H9 (cell line): ENCODE measurements around the gene SYNPO2. TPM values are rescaled to one million over a fixed set of nuclear protein-coding genes. Genes with fewer than 3 reads are reported as not detected.

ENCODE experiments used
- DNase-seq: peaks from one replicate; pipeline ENCODE4 v3.0.0-alpha.2; 2017
- H2AFZ ChIP-seq: one replicate; pipeline ENCODE4 v1.6.1; 2013; ENCODE audit warnings: mild to moderate bottlenecking, low read length, control low read depth, moderate library complexity
- H2AK5ac ChIP-seq: 2 replicates; pipeline ENCODE4 v1.6.1; 2013; ENCODE audit warnings: low read length, control low read depth, mixed read lengths; ENCODE audit not compliant: insufficient read length
- H2BK120ac ChIP-seq: one replicate; pipeline ENCODE4 v1.6.1; 2013; ENCODE audit warnings: low read depth, mild to moderate bottlenecking, low read length, control low read depth, inconsistent platforms; ENCODE audit not compliant: poor library complexity, severe bottlenecking
- H2BK12ac ChIP-seq: 2 replicates; pipeline ENCODE4 v1.6.1; 2013; ENCODE audit warnings: low read length, control low read depth, mixed read lengths, low read depth; ENCODE audit not compliant: insufficient read length
- H2BK15ac ChIP-seq: 2 replicates; pipeline ENCODE4 v1.6.1; 2013; ENCODE audit warnings: low read depth, low read length, control low read depth
- H2BK20ac ChIP-seq: one replicate; pipeline ENCODE4 v1.6.1; 2013; ENCODE audit warnings: low read depth, mild to moderate bottlenecking, low read length, control low read depth, inconsistent platforms; ENCODE audit not compliant: poor library complexity, severe bottlenecking
- H2BK5ac ChIP-seq: 2 replicates; pipeline ENCODE4 v1.6.1; 2013; ENCODE audit warnings: low read length, control low read depth, mixed read lengths; ENCODE audit not compliant: insufficient read length
- H3K14ac ChIP-seq: 2 replicates; pipeline ENCODE4 v1.6.1; 2013; ENCODE audit warnings: low read length, control low read depth; ENCODE audit not compliant: insufficient read depth
- H3K18ac ChIP-seq: 2 replicates; pipeline ENCODE4 v1.6.1; 2013; ENCODE audit warnings: low read depth, mild to moderate bottlenecking, mixed read lengths, low read length, control low read depth; ENCODE audit not compliant: insufficient read length
- H3K23ac ChIP-seq: 2 replicates; pipeline ENCODE4 v1.6.1; 2013; ENCODE audit warnings: low read length, control low read depth, mixed read lengths, low read depth; ENCODE audit not compliant: insufficient read length
- H3K23me2 ChIP-seq: 2 replicates; pipeline ENCODE4 v1.6.1; 2013; ENCODE audit warnings: low read depth, mild to moderate bottlenecking, mixed read lengths, low read length, control low read depth; ENCODE audit not compliant: insufficient read length, poor library complexity, severe bottlenecking
- H3K27ac ChIP-seq: 2 replicates; pipeline ENCODE4 v1.5.1; 2013; ENCODE audit warnings: low read length, control low read depth, mixed read lengths, low read depth; ENCODE audit not compliant: insufficient read length
- H3K27me3 ChIP-seq: 2 replicates; pipeline ENCODE4 v1.6.1; 2013; ENCODE audit warnings: low read length, control low read depth, inconsistent platforms; ENCODE audit not compliant: insufficient read depth
- H3K4ac ChIP-seq: 2 replicates; pipeline ENCODE4 v1.6.1; 2013; ENCODE audit warnings: low read depth, mild to moderate bottlenecking, control low read depth, inconsistent platforms, low read length, moderate library complexity
- H3K4me1 ChIP-seq: 2 replicates; pipeline ENCODE4 v1.6.1; 2013; ENCODE audit warnings: low read length, control low read depth, inconsistent platforms; ENCODE audit not compliant: insufficient read depth
- H3K4me2 ChIP-seq: 2 replicates; pipeline ENCODE4 v1.6.1; 2013; ENCODE audit warnings: low read length, control low read depth, mixed read lengths; ENCODE audit not compliant: insufficient read length, insufficient read depth
- H3K56ac ChIP-seq: 2 replicates; pipeline ENCODE4 v1.6.1; 2013; ENCODE audit warnings: low read depth, mild to moderate bottlenecking, mixed read lengths, low read length, control low read depth; ENCODE audit not compliant: insufficient read length
- H3K79me1 ChIP-seq: 2 replicates; pipeline ENCODE4 v1.6.1; 2013; ENCODE audit warnings: low read depth, mild to moderate bottlenecking, moderate library complexity, low read length, control low read depth, inconsistent platforms; ENCODE audit not compliant: insufficient read depth, poor library complexity, severe bottlenecking
- H3K79me2 ChIP-seq: 2 replicates; pipeline ENCODE4 v1.6.1; 2013; ENCODE audit warnings: low read length, control low read depth, inconsistent platforms; ENCODE audit not compliant: insufficient read depth
- H3K9ac ChIP-seq: 2 replicates; pipeline ENCODE4 v1.6.1; 2013; ENCODE audit warnings: low read length, control low read depth, mixed read lengths; ENCODE audit not compliant: insufficient read length; ENCODE audit errors: extremely low read depth
- H3K9me3 ChIP-seq: one replicate; pipeline ENCODE4 v1.6.1; 2013; ENCODE audit warnings: low read depth, low read length, inconsistent platforms; ENCODE audit not compliant: control insufficient read depth
- H3T11ph ChIP-seq: one replicate; pipeline ENCODE4 v1.6.1; 2013; ENCODE audit warnings: mild to moderate bottlenecking, low read length, control low read depth, inconsistent platforms
- H4K20me1 ChIP-seq: one replicate; pipeline ENCODE4 v1.6.1; 2013; ENCODE audit not compliant: control insufficient read depth, insufficient read length, insufficient read depth
- H4K5ac ChIP-seq: 2 replicates; pipeline ENCODE4 v1.6.1; 2013; ENCODE audit warnings: low read depth, mild to moderate bottlenecking, mixed read lengths, low read length, control low read depth; ENCODE audit not compliant: insufficient read length
- H4K8ac ChIP-seq: replicated peaks from 2 replicates; pipeline ENCODE4 v1.6.1; 2013; ENCODE audit warnings: low read length, control low read depth, mixed read lengths, low read depth; ENCODE audit not compliant: insufficient read length
- H4K91ac ChIP-seq: 2 replicates; pipeline ENCODE4 v1.6.1; 2013; ENCODE audit warnings: low read depth, mild to moderate bottlenecking, moderate library complexity, mixed read lengths, low read length, control low read depth; ENCODE audit not compliant: insufficient read length
- H3K27ac Mint-ChIP-seq, 3 experiments: 2 replicates in 2 of 3; 3 replicates in 1 of 3; pipeline ENCODE4 v1.8.0; 2020 to 2021; ENCODE audit warnings: mixed read lengths in 3 of 3, mild to moderate bottlenecking in 1 of 3, moderate library complexity in 1 of 3
- H3K27me3 Mint-ChIP-seq: 2 replicates; pipeline ENCODE4 v1.8.0; 2021; ENCODE audit warnings: low read depth, mild to moderate bottlenecking, moderate library complexity, mixed read lengths
- H3K36me3 Mint-ChIP-seq, 3 experiments: 2 replicates in 2 of 3; 3 replicates in 1 of 3; pipeline ENCODE4 v1.8.0; 2020 to 2021; ENCODE audit warnings: low read depth in 3 of 3, mixed read lengths in 3 of 3; ENCODE audit not compliant: insufficient read depth in 1 of 3
- H3K4me1 Mint-ChIP-seq, 2 experiments: 2 replicates each; pipeline ENCODE4 v1.8.0; 2020; ENCODE audit warnings: mixed read lengths in 2 of 2
- H3K4me3 Mint-ChIP-seq, 2 experiments: 2 replicates in 1 of 2; 3 replicates in 1 of 2; pipeline ENCODE4 v1.8.0; 2020 to 2021; ENCODE audit warnings: mild to moderate bottlenecking in 2 of 2, mixed read lengths in 2 of 2, moderate library complexity in 1 of 2
- H3K9me3 Mint-ChIP-seq, 2 experiments: 2 replicates in 1 of 2; 3 replicates in 1 of 2; pipeline ENCODE4 v1.8.0; 2020; ENCODE audit warnings: mild to moderate bottlenecking in 2 of 2, mixed read lengths in 2 of 2, moderate library complexity in 1 of 2
- WGBS: extraction: QIAGEN DNeasy Blood & Tissue Kit; methylation state at CpG from one replicate; pipeline ENCODE4 v1.1.7; 2013; ENCODE audit warnings: missing lambda C conversion rate, low lambda C conversion rate, mixed read lengths; ENCODE audit not compliant: insufficient read length; ENCODE audit errors: extremely low coverage; 5-methylcytosine and 5-hydroxymethylcytosine counted together
- long read RNA-seq: library from polyadenylated mRNA; unstranded; transcript quantifications from one replicate; pipeline ENCODE4 v2.0.0, GENCODE V29; 2020
- total RNA-seq: library from RNA; stranded (reverse); gene quantifications from 2 replicates; pipeline ENCODE4 v1.2.1, GENCODE V29; 2021
- TF ChIP-seq, protein P1 (sequence below): fragments of 200-600 bp; sonication (generic); conservative IDR thresholded peaks from 3 replicates; pipeline ENCODE4 v1.8.0; 2021; ENCODE audit warnings: antibody characterized with exemption, mild to moderate bottlenecking

SYNPO2 gene, protein sequence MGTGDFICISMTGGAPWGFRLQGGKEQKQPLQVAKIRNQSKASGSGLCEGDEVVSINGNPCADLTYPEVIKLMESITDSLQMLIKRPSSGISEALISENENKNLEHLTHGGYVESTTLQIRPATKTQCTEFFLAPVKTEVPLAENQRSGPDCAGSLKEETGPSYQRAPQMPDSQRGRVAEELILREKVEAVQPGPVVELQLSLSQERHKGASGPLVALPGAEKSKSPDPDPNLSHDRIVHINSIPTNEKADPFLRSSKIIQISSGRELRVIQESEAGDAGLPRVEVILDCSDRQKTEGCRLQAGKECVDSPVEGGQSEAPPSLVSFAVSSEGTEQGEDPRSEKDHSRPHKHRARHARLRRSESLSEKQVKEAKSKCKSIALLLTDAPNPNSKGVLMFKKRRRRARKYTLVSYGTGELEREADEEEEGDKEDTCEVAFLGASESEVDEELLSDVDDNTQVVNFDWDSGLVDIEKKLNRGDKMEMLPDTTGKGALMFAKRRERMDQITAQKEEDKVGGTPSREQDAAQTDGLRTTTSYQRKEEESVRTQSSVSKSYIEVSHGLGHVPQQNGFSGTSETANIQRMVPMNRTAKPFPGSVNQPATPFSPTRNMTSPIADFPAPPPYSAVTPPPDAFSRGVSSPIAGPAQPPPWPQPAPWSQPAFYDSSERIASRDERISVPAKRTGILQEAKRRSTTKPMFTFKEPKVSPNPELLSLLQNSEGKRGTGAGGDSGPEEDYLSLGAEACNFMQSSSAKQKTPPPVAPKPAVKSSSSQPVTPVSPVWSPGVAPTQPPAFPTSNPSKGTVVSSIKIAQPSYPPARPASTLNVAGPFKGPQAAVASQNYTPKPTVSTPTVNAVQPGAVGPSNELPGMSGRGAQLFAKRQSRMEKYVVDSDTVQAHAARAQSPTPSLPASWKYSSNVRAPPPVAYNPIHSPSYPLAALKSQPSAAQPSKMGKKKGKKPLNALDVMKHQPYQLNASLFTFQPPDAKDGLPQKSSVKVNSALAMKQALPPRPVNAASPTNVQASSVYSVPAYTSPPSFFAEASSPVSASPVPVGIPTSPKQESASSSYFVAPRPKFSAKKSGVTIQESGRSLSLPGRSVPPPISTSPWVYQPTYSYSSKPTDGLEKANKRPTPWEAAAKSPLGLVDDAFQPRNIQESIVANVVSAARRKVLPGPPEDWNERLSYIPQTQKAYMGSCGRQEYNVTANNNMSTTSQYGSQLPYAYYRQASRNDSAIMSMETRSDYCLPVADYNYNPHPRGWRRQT
- 1.1 and 1.2 TPM in 2 replicates for total RNA-seq
- long read RNA-seq, partial matches to known transcripts: 0 of 2 reads
- long read RNA-seq, other reads (novel, unspliced or antisense): 2 of 2 reads

DNA sequence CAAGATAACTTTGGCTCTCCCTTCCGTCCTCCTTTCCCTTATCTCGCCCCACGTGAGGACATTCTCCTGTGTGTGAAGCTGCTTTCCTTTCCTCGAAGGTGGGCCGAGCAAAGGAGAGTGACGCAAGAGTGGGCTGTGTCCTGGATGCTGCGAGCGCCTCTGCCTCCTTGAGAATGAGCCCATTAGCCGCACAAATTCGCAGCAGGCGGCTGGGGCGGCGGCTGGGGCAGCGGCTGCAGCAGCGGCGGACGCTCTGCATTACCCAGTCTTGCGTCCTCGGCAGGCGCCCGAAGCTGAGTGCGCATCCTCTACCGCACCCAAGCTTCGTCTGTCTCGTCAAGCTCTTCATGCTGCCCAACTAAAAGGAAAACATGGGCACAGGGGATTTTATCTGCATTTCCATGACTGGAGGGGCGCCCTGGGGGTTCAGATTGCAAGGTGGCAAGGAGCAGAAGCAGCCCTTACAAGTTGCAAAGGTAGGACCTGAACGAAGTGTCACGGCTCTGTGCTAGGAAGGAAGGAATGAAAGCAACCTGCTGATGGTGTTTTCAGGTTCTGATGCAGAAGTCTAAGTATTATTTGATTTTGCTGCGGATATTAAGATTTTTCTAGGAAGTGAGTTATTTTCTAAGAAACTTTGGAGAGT lies at the start of gene SYNPO2:
SYNPO2 (plus strand) TSS at position 189 of the 646 bp plus-strand sequence; CDS start at position 372, 183 bp downstream.
- Histone ChIP-seq H3K9ac (peak within 1 kb of the TSS; percentile 35), H2BK20ac (no peak within 1 kb of the TSS), H3K4me1 (no peaks in the 10 kb centered on the region), H3K79me2 (no peaks in the 10 kb centered on the region), H3K9me3 (no peaks in the 10 kb centered on the region), H2AK5ac (no peak within 1 kb of the TSS), H3K27ac (no peak within 1 kb of the TSS), H2BK15ac (no peak within 1 kb of the TSS), H4K8ac (no peak within 1 kb of the TSS), H2BK5ac (no peak within 1 kb of the TSS), H3T11ph (no peak within 1 kb of the TSS), H3K14ac (no peak within 1 kb of the TSS), H3K56ac (no peak within 1 kb of the TSS), H3K4ac (no peak within 1 kb of the TSS), H2BK12ac (no peak within 1 kb of the TSS), H4K91ac (no peak within 1 kb of the TSS), H3K79me1 (no peaks in the 10 kb centered on the region), H2BK120ac (no peak within 1 kb of the TSS), H3K18ac (no peak within 1 kb of the TSS), H2AFZ (peak within 1 kb of the TSS; percentile 22), H3K4me2 (peak within 1 kb of the TSS; percentile 73), H3K27me3 (no peaks in the 10 kb centered on the region), H3K23me2 (peaks cover 3% of the 10 kb centered on the region), H4K20me1 (no peaks in the 10 kb centered on the region), H4K5ac (no peak within 1 kb of the TSS), H3K23ac (no peak within 1 kb of the TSS)
- DNase-seq: peak; percentile 91
- Mint-ChIP-seq H3K4me1 (peaks cover 22% of the 10 kb centered on the region in 2 experiments), H3K27ac (peak within 1 kb of the TSS in 2 of 3 experiments; percentile 25 to 45; a peak in 2 of 7 replicates), H3K4me3 (peak within 1 kb of the TSS; percentile 61 to 79), H3K9me3 (no peaks in the 10 kb centered on the region), H3K36me3 (no peaks in the 10 kb centered on the region), H3K27me3 (peaks cover 8% of the 10 kb centered on the region)
- TF ChIP-seq, protein P1, sequence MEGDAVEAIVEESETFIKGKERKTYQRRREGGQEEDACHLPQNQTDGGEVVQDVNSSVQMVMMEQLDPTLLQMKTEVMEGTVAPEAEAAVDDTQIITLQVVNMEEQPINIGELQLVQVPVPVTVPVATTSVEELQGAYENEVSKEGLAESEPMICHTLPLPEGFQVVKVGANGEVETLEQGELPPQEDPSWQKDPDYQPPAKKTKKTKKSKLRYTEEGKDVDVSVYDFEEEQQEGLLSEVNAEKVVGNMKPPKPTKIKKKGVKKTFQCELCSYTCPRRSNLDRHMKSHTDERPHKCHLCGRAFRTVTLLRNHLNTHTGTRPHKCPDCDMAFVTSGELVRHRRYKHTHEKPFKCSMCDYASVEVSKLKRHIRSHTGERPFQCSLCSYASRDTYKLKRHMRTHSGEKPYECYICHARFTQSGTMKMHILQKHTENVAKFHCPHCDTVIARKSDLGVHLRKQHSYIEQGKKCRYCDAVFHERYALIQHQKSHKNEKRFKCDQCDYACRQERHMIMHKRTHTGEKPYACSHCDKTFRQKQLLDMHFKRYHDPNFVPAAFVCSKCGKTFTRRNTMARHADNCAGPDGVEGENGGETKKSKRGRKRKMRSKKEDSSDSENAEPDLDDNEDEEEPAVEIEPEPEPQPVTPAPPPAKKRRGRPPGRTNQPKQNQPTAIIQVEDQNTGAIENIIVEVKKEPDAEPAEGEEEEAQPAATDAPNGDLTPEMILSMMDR: no peak
- no CpG with 5 or more reads among the region's 29 CpGs for WGBS
